Keratinocyte (primary cell): ENCODE results near the gene JPH2.

Experiments used
- CTCF ChIP-seq, 3 experiments: IDR thresholded peaks in 1 of 3; conservative IDR thresholded peaks in 1 of 3; optimal IDR thresholded peaks in 1 of 3; 2 replicates in 2 of 3; 3 replicates in 1 of 3; pipeline versions ENCODE3 to v1.5.1; 2011; ENCODE audit warnings: low read length in 3 of 3, mild to moderate bottlenecking in 3 of 3, moderate library complexity in 2 of 3, control low read depth in 1 of 3, inconsistent platforms in 1 of 3; ENCODE audit not compliant: insufficient read depth in 2 of 3; ENCODE audit errors: extremely low read depth in 1 of 3
- EZH2 ChIP-seq: IDR thresholded peaks from one replicate; pipeline ENCODE4 v1.6.1; 2012; ENCODE audit warnings: inconsistent platforms, mild to moderate bottlenecking, low read length, moderate library complexity

GRCh38 chr20:44212792-44213191 lies 25.8 kb upstream of the JPH2 start:
- TF ChIP-seq CTCF (optimal IDR thresholded peaks at IDR 0.05 in 1 of 3, IDR thresholded peaks at IDR 0.05 in 1 of 3, conservative IDR thresholded peaks at IDR 0.05 in 1 of 3; ENCODE audit: extremely low read depth in 1 of 3, insufficient read depth in 2 of 3, low read length in 3 of 3) (no peak), EZH2 (no peak)
